ENCODE results near the gene AFAP1L2.

GRCh38 chr10:114262496-114262895, 141.8 kb downstream of the AFAP1L2 start:
- TF ChIP-seq CTCF (IDR thresholded peaks at IDR 0.05) = no peak
- no peak for TF ChIP-seq POLR2A (IDR thresholded peaks at IDR 0.05)

All from vagina (tissue), 2 donors.